K562 (cell line): ENCODE results near the gene COX5A. TPM values are rescaled to one million over a fixed set of nuclear protein-coding genes. Genes with fewer than 3 reads are reported as not detected.

ENCODE experiments used
- ARHGAP35 ChIP-seq: fragments of 450-650 bp; IDR thresholded peaks from 2 replicates; pipeline ENCODE4 v1.6.1; 2018; ENCODE audit not compliant: partially characterized antibody
- ARID1B ChIP-seq: fragments of 450-650 bp; IDR thresholded peaks from 2 replicates; pipeline ENCODE4 v1.6.1; 2016; ENCODE audit warnings: antibody characterized with exemption, mild to moderate bottlenecking, inconsistent platforms
- ATF1 ChIP-seq, 2 experiments: fragments of 450-650 bp in 1 of 2; IDR thresholded peaks; 2 replicates each; pipeline ENCODE4 v1.6.1; 2016; ENCODE audit warnings: missing compliant biosample characterization in 1 of 2, missing genetic modification characterization in 1 of 2
- DPF2 ChIP-seq: fragments of 450-650 bp; IDR thresholded peaks from 2 replicates; pipeline ENCODE4 v1.6.1; 2016
- ESRRA ChIP-seq: fragments of 450-650 bp; IDR thresholded peaks from 2 replicates; pipeline ENCODE4 v1.6.1; 2014; ENCODE audit warnings: low read depth, mild to moderate bottlenecking, moderate library complexity, borderline replicate concordance
- ETV5 ChIP-seq: sonication (generic); formaldehyde crosslinking; IDR thresholded peaks from 2 replicates; pipeline ENCODE4 v1.4.0; 2020; ENCODE audit warnings: low read depth, mild to moderate bottlenecking, missing genetic modification reagents
- EWSR1 ChIP-seq: fragments of 450-650 bp; IDR thresholded peaks from 2 replicates; pipeline ENCODE4 v1.6.1; 2018; ENCODE audit warnings: borderline replicate concordance, mild to moderate bottlenecking, low read depth, moderate library complexity; ENCODE audit not compliant: partially characterized antibody
- EZH2 ChIP-seq: IDR thresholded peaks from 2 replicates; pipeline ENCODE4 v1.6.1; 2012; ENCODE audit warnings: low read depth, mild to moderate bottlenecking, inconsistent platforms, low read length, borderline replicate concordance
- GTF2F1 ChIP-seq: IDR thresholded peaks from 2 replicates; pipeline ENCODE4 v1.6.1; 2011; ENCODE audit warnings: low read depth, low read length, improper control_type of control experiment
- HIVEP1 ChIP-seq: fragments of 250-450 bp; sonication (Bioruptor Pico); IDR thresholded peaks from 2 replicates; pipeline ENCODE4 v1.4.0; 2020; ENCODE audit warnings: mild to moderate bottlenecking
- NCOR1 ChIP-seq: fragments of 450-650 bp; IDR thresholded peaks from 2 replicates; pipeline ENCODE4 v1.6.1; 2016; ENCODE audit warnings: mild to moderate bottlenecking, moderate library complexity
- NEUROD1 ChIP-seq: fragments of 150-350 bp; IDR thresholded peaks from 2 replicates; pipeline ENCODE4 v1.6.1; 2014; ENCODE audit warnings: borderline replicate concordance, low read length, low read depth; ENCODE audit not compliant: partially characterized antibody
- NR2F6 ChIP-seq: fragments of 450-650 bp; formaldehyde crosslinking; IDR thresholded peaks from 2 replicates; pipeline ENCODE4 v1.4.0; 2020; ENCODE audit warnings: mild to moderate bottlenecking
- PREB ChIP-seq: sonication (generic); formaldehyde crosslinking; IDR thresholded peaks from 2 replicates; pipeline ENCODE4 v1.8.1; 2023; ENCODE audit warnings: mild to moderate bottlenecking, missing genetic modification reagents
- SLC30A9 ChIP-seq: fragments of 250-450 bp; sonication (Bioruptor Pico); IDR thresholded peaks from 2 replicates; pipeline ENCODE4 v1.8.0; 2022; ENCODE audit warnings: mild to moderate bottlenecking, moderate library complexity
- SRF ChIP-seq, 2 experiments: fragments of 250-450, 450-650 bp in 1 of 2; sonication (Bioruptor Pico) in 1 of 2; sonication (generic) in 1 of 2; formaldehyde crosslinking; IDR thresholded peaks; 2 replicates each; pipeline versions ENCODE4 v1.5.0 to v1.5.1; 2020 to 2022; ENCODE audit warnings: mild to moderate bottlenecking in 1 of 2, missing genetic modification reagents in 1 of 2
- XRCC5 ChIP-seq: fragments of 200-400 bp; formaldehyde crosslinking; IDR thresholded peaks from 2 replicates; pipeline ENCODE4 v1.6.1; 2017; ENCODE audit warnings: low read depth, mild to moderate bottlenecking, low read length
- ZNF124 ChIP-seq: sonication (generic); formaldehyde crosslinking; IDR thresholded peaks from 2 replicates; pipeline ENCODE4 v1.8.1; 2022; ENCODE audit warnings: missing genetic modification reagents
- ZNF224 ChIP-seq: sonication (generic); formaldehyde crosslinking; IDR thresholded peaks from 2 replicates; pipeline ENCODE4 v1.8.0; 2022; ENCODE audit warnings: mild to moderate bottlenecking, missing genetic modification reagents
- ZNF644 ChIP-seq: fragments of 200-800 bp; sonication (Bioruptor generic); IDR thresholded peaks from 2 replicates; pipeline ENCODE4 v1.6.1; 2016; ENCODE audit warnings: low read depth, missing genetic modification characterization, missing compliant biosample characterization
- ZNF655 ChIP-seq: fragments of 250-450 bp; sonication (Bioruptor Pico); IDR thresholded peaks from 2 replicates; pipeline ENCODE4 v1.5.0; 2021
- ZNF695 ChIP-seq: fragments of 450-650 bp; formaldehyde crosslinking; IDR thresholded peaks from 2 replicates; pipeline ENCODE4 v1.4.0; 2020; ENCODE audit warnings: mild to moderate bottlenecking, moderate library complexity
- polyA plus RNA-seq, 8 experiments: library from polyadenylated mRNA; depleted of rRNA in 4 of 8; stranded (reverse) in 5 of 8; unstranded in 3 of 8; fragments of >200 nt; fragmentation: Nextera tagmentation in 2 of 8; fragmentation: Illumina TruSeq in 1 of 8; extraction: Ambion mirVana in 2 of 8; extraction: Trizol in 1 of 8; gene quantifications; 2 replicates each; pipeline versions ENCODE4 v1.2.1 to v1.2.3, GENCODE V29; 2011 to 2014; ENCODE audit warnings: inconsistent platforms in 1 of 8, missing spikeins in 1 of 8
- total RNA-seq, 7 experiments: library from RNA; depleted of rRNA in 6 of 7; stranded (reverse); fragments of >200 nt in 6 of 7; fragmentation: Illumina TruSeq in 2 of 7; extraction: Trizol in 2 of 7; gene quantifications; 2 replicates each; pipeline versions ENCODE4 v1.2.1 to v1.2.3, GENCODE V29; 2011 to 2021; ENCODE audit warnings: low replicate concordance in 1 of 7
- TF ChIP-seq, protein P1 (sequence below): IDR thresholded peaks from 2 replicates; pipeline ENCODE4 v1.6.1; 2014; ENCODE audit warnings: antibody characterized with exemption
- TF ChIP-seq, protein P2 (sequence below): fragments of 250-450 bp; sonication (Bioruptor Pico); IDR thresholded peaks from 2 replicates; pipeline ENCODE4 v1.8.0; 2022; ENCODE audit warnings: inconsistent platforms, mild to moderate bottlenecking, moderate library complexity, borderline replicate concordance

COX5A gene
- total and polyA plus RNA-seq, 9 of the 15 experiments (the other 6 are each of a cell fraction or from before 2014, with no cell fraction given): 86.8 to 553 (median 371) TPM

- TF ChIP-seq, protein P1, sequence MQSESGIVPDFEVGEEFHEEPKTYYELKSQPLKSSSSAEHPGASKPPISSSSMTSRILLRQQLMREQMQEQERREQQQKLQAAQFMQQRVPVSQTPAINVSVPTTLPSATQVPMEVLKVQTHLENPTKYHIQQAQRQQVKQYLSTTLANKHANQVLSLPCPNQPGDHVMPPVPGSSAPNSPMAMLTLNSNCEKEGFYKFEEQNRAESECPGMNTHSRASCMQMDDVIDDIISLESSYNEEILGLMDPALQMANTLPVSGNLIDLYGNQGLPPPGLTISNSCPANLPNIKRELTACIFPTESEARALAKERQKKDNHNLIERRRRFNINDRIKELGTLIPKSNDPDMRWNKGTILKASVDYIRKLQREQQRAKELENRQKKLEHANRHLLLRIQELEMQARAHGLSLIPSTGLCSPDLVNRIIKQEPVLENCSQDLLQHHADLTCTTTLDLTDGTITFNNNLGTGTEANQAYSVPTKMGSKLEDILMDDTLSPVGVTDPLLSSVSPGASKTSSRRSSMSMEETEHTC: peak; percentile 96
- no peak for TF ChIP-seq ZNF695
- peak; percentile 99 for TF ChIP-seq ZNF224 (CRISPR knock-in tag)
- no peak for TF ChIP-seq ZNF644 (tag)
- TF ChIP-seq ZNF655: no peak
- peak; percentile 31; the same call in 1 of the 2 replicates for TF ChIP-seq ESRRA
- peak in 1 of 2 experiments; percentile 68; a peak in 2 of 4 replicates for TF ChIP-seq SRF (CRISPR knock-in tag; IDR thresholded peaks at IDR 0.05)
- no peak for TF ChIP-seq PREB (CRISPR knock-in tag)
- TF ChIP-seq EWSR1: no peak
- no peak for TF ChIP-seq EZH2
- no peak for TF ChIP-seq NCOR1
- peak; percentile 92 for TF ChIP-seq ETV5
- no peak for TF ChIP-seq HIVEP1 (CRISPR knock-in tag)
- no peak for TF ChIP-seq GTF2F1
- no peak for TF ChIP-seq ARHGAP35
- TF ChIP-seq XRCC5: no peak
- TF ChIP-seq, protein P2, sequence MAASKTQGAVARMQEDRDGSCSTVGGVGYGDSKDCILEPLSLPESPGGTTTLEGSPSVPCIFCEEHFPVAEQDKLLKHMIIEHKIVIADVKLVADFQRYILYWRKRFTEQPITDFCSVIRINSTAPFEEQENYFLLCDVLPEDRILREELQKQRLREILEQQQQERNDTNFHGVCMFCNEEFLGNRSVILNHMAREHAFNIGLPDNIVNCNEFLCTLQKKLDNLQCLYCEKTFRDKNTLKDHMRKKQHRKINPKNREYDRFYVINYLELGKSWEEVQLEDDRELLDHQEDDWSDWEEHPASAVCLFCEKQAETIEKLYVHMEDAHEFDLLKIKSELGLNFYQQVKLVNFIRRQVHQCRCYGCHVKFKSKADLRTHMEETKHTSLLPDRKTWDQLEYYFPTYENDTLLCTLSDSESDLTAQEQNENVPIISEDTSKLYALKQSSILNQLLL (CRISPR knock-in tag): no peak
- TF ChIP-seq NEUROD1: no peak
- no peak for TF ChIP-seq ARID1B
- no peak for TF ChIP-seq DPF2
- peak; percentile 96 for TF ChIP-seq ZNF124 (CRISPR knock-in tag)
- TF ChIP-seq SLC30A9 (CRISPR knock-in tag): no peak
- peak; percentile 53; the same call in 1 of the 2 replicates for TF ChIP-seq ATF1 (CRISPR knock-in tag; IDR thresholded peaks at IDR 0.05)
- peak; percentile 78 for TF ChIP-seq ATF1 (tag; IDR thresholded peaks at IDR 0.05)
- no peak for TF ChIP-seq NR2F6 (CRISPR knock-in tag)
These were observed 18.1 kb upstream of the COX5A start (continued) for GRCh38 chr15:74955796-74956647.
